Neural cell (in vitro differentiated cells): ENCODE measurements around the gene DNAH17.

Experiments
- EP300 ChIP-seq: fragments of 450-650 bp; conservative IDR thresholded peaks from 2 replicates; pipeline ENCODE4 v1.6.1; 2014; ENCODE audit warnings: antibody characterized with exemption, mild to moderate bottlenecking, moderate library complexity; ENCODE audit not compliant: poor library complexity, severe bottlenecking
- EZH2 ChIP-seq: fragments of 200-600, 300-800 bp; shearing (Covaris generic), sonication (generic); IDR thresholded peaks from 2 replicates; pipeline ENCODE4 v1.6.1; 2014; ENCODE audit warnings: antibody characterized with exemption, low read length, borderline replicate concordance, mild to moderate bottlenecking; ENCODE audit not compliant: insufficient read depth, poor library complexity, severe bottlenecking
- POLR2AphosphoS5 ChIP-seq: IDR thresholded peaks from 2 replicates; pipeline ENCODE4 v1.6.1; 2012
- SMC3 ChIP-seq: fragments of 450-650 bp; conservative IDR thresholded peaks from 2 replicates; pipeline ENCODE4 v1.6.1; 2014; ENCODE audit warnings: antibody characterized with exemption, mild to moderate bottlenecking, moderate library complexity; ENCODE audit not compliant: poor library complexity
- TAF1 ChIP-seq: IDR thresholded peaks from 2 replicates; pipeline ENCODE4 v1.6.1; 2012; ENCODE audit warnings: low read depth
- TF ChIP-seq, protein P1 (sequence below): fragments of 450-650 bp; IDR thresholded peaks from 2 replicates; pipeline ENCODE4 v1.5.1; 2014; ENCODE audit warnings: antibody characterized with exemption, mild to moderate bottlenecking, moderate library complexity; ENCODE audit not compliant: poor library complexity, severe bottlenecking

DNA sequence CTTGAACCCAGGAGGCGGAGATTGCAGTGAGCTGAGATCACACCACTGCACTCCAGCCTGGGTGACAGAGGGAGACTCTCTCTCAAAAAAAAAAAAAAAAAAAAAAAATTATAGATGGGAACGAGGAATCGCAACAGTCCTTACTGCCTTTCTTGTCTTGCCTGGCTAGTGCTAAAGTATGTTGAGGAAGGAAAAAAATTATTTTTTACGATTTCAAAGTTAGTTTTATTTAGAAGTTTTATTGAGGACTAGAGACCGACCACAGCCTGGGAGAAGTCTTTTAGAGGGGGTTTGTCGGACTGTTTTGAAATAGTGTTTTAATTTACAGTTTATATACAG, 15.8 kb upstream of the DNAH17 start:
- TF ChIP-seq, protein P1, sequence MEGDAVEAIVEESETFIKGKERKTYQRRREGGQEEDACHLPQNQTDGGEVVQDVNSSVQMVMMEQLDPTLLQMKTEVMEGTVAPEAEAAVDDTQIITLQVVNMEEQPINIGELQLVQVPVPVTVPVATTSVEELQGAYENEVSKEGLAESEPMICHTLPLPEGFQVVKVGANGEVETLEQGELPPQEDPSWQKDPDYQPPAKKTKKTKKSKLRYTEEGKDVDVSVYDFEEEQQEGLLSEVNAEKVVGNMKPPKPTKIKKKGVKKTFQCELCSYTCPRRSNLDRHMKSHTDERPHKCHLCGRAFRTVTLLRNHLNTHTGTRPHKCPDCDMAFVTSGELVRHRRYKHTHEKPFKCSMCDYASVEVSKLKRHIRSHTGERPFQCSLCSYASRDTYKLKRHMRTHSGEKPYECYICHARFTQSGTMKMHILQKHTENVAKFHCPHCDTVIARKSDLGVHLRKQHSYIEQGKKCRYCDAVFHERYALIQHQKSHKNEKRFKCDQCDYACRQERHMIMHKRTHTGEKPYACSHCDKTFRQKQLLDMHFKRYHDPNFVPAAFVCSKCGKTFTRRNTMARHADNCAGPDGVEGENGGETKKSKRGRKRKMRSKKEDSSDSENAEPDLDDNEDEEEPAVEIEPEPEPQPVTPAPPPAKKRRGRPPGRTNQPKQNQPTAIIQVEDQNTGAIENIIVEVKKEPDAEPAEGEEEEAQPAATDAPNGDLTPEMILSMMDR: no peak
- TF ChIP-seq EZH2 (no peak), SMC3 (no peak), TAF1 (no peak), POLR2AphosphoS5 (no peak), EP300 (no peak)
